GM18517 (cell line): ENCODE measurements around the gene ZCCHC10.
"Not testable (repeated sequence)": the region's sequence is repeated elsewhere in the genome, so short reads cannot be mapped to it uniquely, and the experiment has no call there.

Experiments
- ATAC-seq: cut with Tn5 transposase; IDR thresholded peaks from one replicate; pipeline ENCODE4 v1.9.1; 2021; ENCODE audit warnings: mild to moderate bottlenecking, moderate library complexity; ENCODE audit not compliant: unreplicated experiment

Gene ZCCHC10

GRCh38 chr5:133046560-133046959 is 20.2 kb upstream of the ZCCHC10 start:
- ATAC-seq = not testable (repeated sequence)

GRCh38 chr5:133041910-133042309 is 15.6 kb upstream of the ZCCHC10 start:
- no peak for ATAC-seq

DNA sequence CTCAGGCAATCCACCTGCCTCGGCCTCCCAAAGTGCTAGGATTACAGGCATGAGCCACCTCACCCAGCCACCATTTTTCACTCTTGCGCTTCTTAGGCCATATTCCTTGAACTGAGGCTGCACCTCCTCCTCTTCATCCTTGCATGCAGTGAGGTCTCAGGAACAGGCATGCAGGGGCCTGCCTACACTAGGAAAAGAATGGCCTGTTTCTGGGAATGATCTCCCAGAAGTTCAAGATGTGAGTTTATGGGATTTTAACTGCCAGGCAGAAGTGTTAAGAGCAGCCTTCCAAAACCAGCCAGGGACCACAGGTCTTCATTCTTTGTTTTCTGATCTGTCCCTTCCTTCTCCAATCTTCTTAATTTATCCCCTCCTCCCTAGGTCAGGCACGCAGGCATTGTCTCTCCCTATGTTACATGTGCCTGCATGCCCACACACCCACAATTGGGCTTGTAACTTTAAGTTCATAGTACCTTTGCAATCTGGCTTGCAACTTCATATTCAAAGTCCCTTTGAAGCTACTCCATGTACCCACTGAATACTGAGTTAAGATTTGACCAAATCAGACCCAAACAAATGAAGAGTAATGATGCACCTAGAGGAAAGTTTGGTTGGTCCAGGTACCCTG is 14.9 kb upstream of the ZCCHC10 start:
- no peak for ATAC-seq

DNA sequence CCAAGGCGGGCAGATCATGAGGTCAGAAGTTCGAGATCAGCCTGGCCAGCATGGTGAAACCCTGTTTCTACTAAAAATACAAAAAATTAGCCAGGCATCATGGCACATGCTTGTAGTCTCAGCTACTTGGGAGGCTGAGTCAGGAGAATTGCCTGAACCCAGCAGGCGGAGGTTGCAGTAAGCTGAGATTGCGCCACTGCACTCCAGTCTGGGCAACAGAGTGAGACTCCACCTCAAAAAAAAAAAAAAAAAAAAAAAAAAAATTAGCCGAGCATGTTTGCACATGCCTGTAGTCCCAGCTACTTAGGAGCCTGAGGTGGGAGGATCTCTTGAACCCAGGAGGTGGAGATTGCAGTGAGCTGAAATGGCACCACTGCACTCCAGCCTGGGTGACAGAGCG is 10.3 kb upstream of the ZCCHC10 start:
- ATAC-seq = not testable (repeated sequence)

GRCh38 chr5:133035224-133035623 is 8.9 kb upstream of the ZCCHC10 start:
- no peak for ATAC-seq

DNA sequence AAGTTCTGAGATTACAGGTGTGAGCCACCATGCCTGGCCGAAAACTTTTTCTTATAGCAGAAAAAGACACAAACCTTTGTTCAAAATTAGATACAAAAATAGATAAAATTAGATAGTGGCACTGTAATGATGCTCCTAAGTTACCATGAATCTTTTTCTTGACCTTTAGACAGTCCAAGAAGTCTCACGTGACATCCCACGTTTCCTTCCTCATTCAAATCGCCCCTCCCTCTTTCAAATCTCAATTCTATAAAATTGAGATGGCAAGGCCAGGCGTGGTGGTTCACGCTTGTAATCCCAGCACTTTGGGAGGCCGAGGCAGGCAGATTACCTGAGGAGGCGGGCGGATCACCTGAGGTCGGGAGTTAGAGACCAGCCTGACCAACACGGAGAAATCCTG is 7.7 kb upstream of the ZCCHC10 start:
- ATAC-seq = no peak

GRCh38 chr5:133032852-133033742 is 6.7 kb upstream of the ZCCHC10 start:
- peak; percentile 53 for ATAC-seq

GRCh38 chr5:133030343-133031005 is 4.1 kb upstream of the ZCCHC10 start:
- no peak for ATAC-seq

GRCh38 chr5:133029416-133029815 is 3.1 kb upstream of the ZCCHC10 start:
- no peak for ATAC-seq

GRCh38 chr5:133026664-133027153 is 360 bp upstream of the ZCCHC10 start:
- ATAC-seq = no peak

- not testable (repeated sequence) for ATAC-seq
Observed at GRCh38 chr5:133019471-133019870, 6.9 kb downstream of the ZCCHC10 start.

DNA sequence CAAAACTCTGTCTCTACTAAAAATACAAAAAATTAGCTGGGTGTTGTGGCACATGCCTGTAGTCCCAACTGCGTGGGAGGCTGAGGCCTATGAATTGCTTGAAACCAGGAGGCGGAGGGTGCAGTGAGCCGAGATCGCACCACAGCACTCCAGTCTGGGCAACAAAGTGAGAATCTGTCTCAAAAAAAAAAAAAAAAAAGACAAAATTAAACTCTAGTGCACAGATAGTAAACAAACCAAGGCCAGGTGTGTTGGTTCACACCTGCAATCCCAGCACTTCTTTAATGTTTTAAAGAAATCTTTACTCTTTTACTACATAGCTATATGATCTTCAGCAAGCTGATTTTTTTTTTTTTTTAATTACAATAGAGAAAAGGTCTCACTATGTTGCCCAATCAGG is 8.4 kb downstream of the ZCCHC10 start:
- ATAC-seq = no peak

DNA sequence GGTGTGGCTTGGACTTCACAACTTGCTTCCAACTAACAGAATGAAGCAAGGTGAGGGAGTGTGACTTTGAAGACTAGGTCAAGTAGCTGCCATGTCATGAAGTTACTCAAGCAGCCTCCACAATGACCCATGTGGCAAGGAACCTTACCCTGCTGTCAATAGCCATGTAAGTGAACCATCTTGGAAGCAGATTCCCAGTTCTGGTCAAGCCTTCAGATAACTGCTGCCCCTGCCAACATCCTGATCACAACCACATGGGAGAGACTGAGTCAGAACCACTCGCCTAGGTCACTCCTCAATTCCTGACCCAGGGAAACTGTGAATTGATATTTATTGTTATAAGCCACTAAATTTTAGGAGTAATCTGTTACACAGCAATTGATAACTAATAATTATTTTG is 10.9 kb downstream of the ZCCHC10 start:
- ATAC-seq = no peak

GRCh38 chr5:133008455-133008854 is 17.9 kb downstream of the ZCCHC10 start:
- not testable (repeated sequence) for ATAC-seq

DNA sequence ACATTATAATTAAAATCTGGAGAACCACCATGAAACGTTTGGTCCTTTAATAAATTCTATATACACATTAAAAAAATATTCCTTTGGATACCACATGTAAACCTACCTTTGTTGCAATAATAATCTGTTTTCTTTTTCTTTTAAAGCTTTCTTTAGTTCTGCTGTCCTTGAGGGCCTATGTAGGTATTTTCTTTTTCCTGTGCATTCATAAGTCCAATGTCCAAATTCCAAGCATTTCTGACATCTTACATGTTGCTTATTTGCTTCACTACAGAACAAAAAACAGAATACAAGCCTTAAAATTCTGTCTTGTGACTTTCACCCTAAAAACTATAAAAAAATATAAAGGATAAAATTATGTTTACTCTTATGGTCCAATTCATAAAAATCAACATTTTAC is 19.7 kb downstream of the ZCCHC10 start:
- no peak for ATAC-seq

DNA sequence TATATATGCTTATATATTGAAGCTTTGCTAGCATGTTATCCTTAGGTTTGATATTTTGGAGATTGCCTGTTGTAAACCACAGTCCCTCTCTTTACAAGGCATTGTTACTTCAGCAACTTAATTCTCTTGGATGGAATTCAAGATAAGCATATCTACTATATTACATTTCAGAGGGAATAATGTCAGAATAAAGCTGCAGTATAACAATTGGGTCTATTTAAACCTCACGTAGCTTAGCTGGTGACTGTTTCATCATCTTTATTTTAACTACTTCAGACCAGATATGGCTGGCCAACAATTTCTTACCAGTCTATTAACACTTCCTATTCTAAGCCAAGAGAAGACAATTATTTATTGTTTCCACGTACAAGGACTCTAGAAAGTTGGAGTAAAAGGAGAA is 27.1 kb downstream of the ZCCHC10 start:
- ATAC-seq = no peak

GRCh38 chr5:132998556-132998955 is 27.8 kb downstream of the ZCCHC10 start:
- no peak for ATAC-seq

DNA sequence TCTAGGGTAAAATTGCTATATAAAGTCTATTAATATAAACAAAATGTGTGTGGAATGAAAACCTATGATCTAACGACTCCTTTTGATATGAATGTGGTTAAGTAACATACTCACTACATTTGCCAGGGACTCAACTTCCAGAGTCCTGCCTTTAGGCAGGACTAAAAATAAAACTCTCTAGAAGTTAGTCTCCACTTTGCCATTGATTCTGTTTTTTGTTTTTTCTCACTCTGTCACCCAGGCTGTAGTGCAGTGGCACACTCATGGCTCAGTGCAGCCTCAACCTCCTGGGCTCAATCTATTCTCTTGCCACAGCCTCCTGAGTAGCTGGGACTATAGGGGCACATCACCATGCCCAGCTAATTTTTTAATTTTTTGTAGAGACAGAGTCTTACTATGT is 30.0 kb downstream of the ZCCHC10 start:
- no peak for ATAC-seq

GRCh38 chr5:132987531-132988408 is 38.6 kb downstream of the ZCCHC10 start:
- ATAC-seq = no peak

GRCh38 chr5:132982971-132983370 is 43.4 kb downstream of the ZCCHC10 start:
- ATAC-seq = not testable (repeated sequence)

DNA sequence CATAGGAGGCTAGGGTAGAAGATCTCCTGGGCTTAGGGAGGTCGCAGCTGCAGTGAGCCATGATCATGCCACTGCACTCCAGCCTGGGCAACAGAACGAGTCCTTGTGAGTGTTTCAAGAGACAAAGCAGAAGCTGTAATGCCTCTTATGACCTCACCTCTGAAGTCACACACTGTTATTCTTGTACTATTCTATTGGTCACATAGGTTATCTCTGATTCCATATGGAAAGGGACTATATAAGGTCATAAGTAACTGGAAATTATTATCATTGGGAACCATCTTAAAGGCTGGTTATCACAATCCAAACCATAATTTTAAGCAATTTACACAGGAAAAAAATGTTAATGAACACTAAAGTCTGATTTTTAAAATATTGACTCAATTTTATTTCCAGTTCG is 45.1 kb downstream of the ZCCHC10 start:
- no peak for ATAC-seq
